H1 (cell line): Measurements from ENCODE around the gene SLC9A7. TPM values are rescaled to one million over a fixed set of nuclear protein-coding genes. Genes with fewer than 3 reads are reported as not detected.

ENCODE experiments used
- CTCF ChIA-PET: fragments of 300-600 bp; sonication (Branson Sonifier 250); formaldehyde crosslinking; loops from one replicate; lab custom pipeline; 2021; ENCODE audit not compliant: partially characterized antibody; lab: Charles Lee
- POLR2A ChIA-PET: fragments of 300-600 bp; sonication (Branson Sonifier 250); formaldehyde crosslinking; loops from one replicate; lab custom pipeline; 2021; ENCODE audit warnings: inconsistent platforms; ENCODE audit not compliant: partially characterized antibody; lab: Charles Lee
- DNase-seq, 2 experiments: peaks; one replicate each; pipeline versions ENCODE4 v3.0.0 to v3.0.0-alpha.2; 2010 to 2022; ENCODE audit warnings: low spot score in 2 of 2, low read depth in 1 of 2, mixed read lengths in 1 of 2
- FAIRE-seq: peaks from 2 replicates; lab custom pipeline; 2011; peaks lifted over from hg19 to GRCh38; lab: Jason Lieb, UNC
- H2AFZ ChIP-seq: 2 replicates; pipeline ENCODE4 v1.8.1; 2012; ENCODE audit warnings: low read length, inconsistent platforms
- H2AK5ac ChIP-seq: 2 replicates; pipeline ENCODE4 v1.6.1; 2013; ENCODE audit warnings: low read depth, low read length
- H2BK120ac ChIP-seq: replicated peaks from 2 replicates; pipeline ENCODE3; 2013; ENCODE audit warnings: low read depth, low read length, inconsistent platforms
- H2BK12ac ChIP-seq: 2 replicates; pipeline ENCODE4 v1.6.1; 2013; ENCODE audit warnings: low read depth, low read length
- H2BK15ac ChIP-seq: 2 replicates; pipeline ENCODE4 v1.6.1; 2013; ENCODE audit warnings: low read length
- H2BK20ac ChIP-seq: 2 replicates; pipeline ENCODE4 v1.6.1; 2013; ENCODE audit warnings: low read length
- H2BK5ac ChIP-seq: 2 replicates; pipeline ENCODE4 v1.6.1; 2013; ENCODE audit warnings: low read depth, low read length
- H3K14ac ChIP-seq: 2 replicates; pipeline ENCODE4 v1.6.1; 2013; ENCODE audit warnings: inconsistent platforms; ENCODE audit not compliant: insufficient read length
- H3K18ac ChIP-seq: 2 replicates; pipeline ENCODE4 v1.6.1; 2013; ENCODE audit warnings: low read length; ENCODE audit errors: extremely low read depth
- H3K23ac ChIP-seq: 2 replicates; pipeline ENCODE4 v1.6.1; 2013; ENCODE audit warnings: inconsistent platforms; ENCODE audit not compliant: insufficient read length
- H3K23me2 ChIP-seq: 2 replicates; pipeline ENCODE4 v1.6.1; 2013; ENCODE audit warnings: low read depth, low read length
- H3K27ac ChIP-seq: 2 replicates; pipeline ENCODE4 v1.6.1; 2011; ENCODE audit warnings: low read depth, low read length, inconsistent platforms
- H3K27me3 ChIP-seq, 4 experiments: replicated peaks in 1 of 4; 1 replicate in 1 of 4; 2 replicates in 3 of 4; pipeline versions ENCODE4 v1.6.1 to v1.8.1; 2011 to 2013; ENCODE audit warnings: low read length in 3 of 4, mild to moderate bottlenecking in 3 of 4, inconsistent platforms in 2 of 4, mixed read lengths in 2 of 4, moderate library complexity in 1 of 4; ENCODE audit not compliant: control insufficient read depth in 3 of 4, insufficient read depth in 3 of 4; ENCODE audit errors: extremely low read depth in 1 of 4
- H3K36me3 ChIP-seq, 4 experiments: 2 replicates each; pipeline versions ENCODE4 v1.6.1 to v1.8.1; 2011 to 2013; ENCODE audit warnings: mild to moderate bottlenecking in 4 of 4, low read length in 3 of 4, moderate library complexity in 2 of 4, control low read depth in 1 of 4, inconsistent platforms in 1 of 4; ENCODE audit not compliant: insufficient read depth in 4 of 4, control insufficient read depth in 2 of 4
- H3K4ac ChIP-seq: replicated peaks from 2 replicates; pipeline ENCODE3; 2013; ENCODE audit warnings: low read length, low read depth, mixed read lengths, inconsistent platforms; ENCODE audit not compliant: insufficient read length
- H3K4me1 ChIP-seq, 4 experiments: replicated peaks in 1 of 4; 1 replicate in 1 of 4; 2 replicates in 3 of 4; pipeline versions ENCODE4 v1.6.1 to v1.8.1; 2011 to 2013; ENCODE audit warnings: low read length in 3 of 4, inconsistent platforms in 2 of 4, mixed read lengths in 1 of 4; ENCODE audit not compliant: insufficient read depth in 4 of 4, control insufficient read depth in 3 of 4
- H3K4me2 ChIP-seq, 2 experiments: 2 replicates each; pipeline versions ENCODE4 v1.6.1 to v1.8.1; 2011 to 2013; ENCODE audit warnings: low read depth in 2 of 2, low read length in 2 of 2, control low read depth in 1 of 2, inconsistent platforms in 1 of 2, mild to moderate bottlenecking in 1 of 2; ENCODE audit not compliant: insufficient read depth in 1 of 2
- H3K4me3 ChIP-seq, 4 experiments: fragments of 200-600, 300-600 bp in 1 of 4; sonication (generic), shearing (Covaris generic), sonication (Bioruptor Twin) in 1 of 4; 2 replicates each; pipeline versions ENCODE4 v1.5.1 to v1.8.1; 2011 to 2016; ENCODE audit warnings: low read length in 4 of 4, low read depth in 3 of 4, control low read depth in 2 of 4, inconsistent platforms in 2 of 4, mild to moderate bottlenecking in 2 of 4, mixed read lengths in 1 of 4, moderate library complexity in 1 of 4; ENCODE audit not compliant: insufficient read depth in 2 of 4; ENCODE audit errors: extremely low read depth in 1 of 4
- H3K56ac ChIP-seq: replicated peaks from 2 replicates; pipeline ENCODE3; 2013; ENCODE audit warnings: low read depth, mild to moderate bottlenecking, mixed read lengths, low read length, inconsistent platforms; ENCODE audit not compliant: insufficient read length
- H3K79me1 ChIP-seq: 2 replicates; pipeline ENCODE4 v1.6.1; 2013; ENCODE audit warnings: low read depth, low read length, control low read depth
- H3K79me2 ChIP-seq, 2 experiments: 2 replicates each; pipeline versions ENCODE4 v1.6.1 to v1.8.1; 2012 to 2013; ENCODE audit warnings: low read length in 2 of 2, mild to moderate bottlenecking in 2 of 2, inconsistent platforms in 1 of 2; ENCODE audit not compliant: insufficient read depth in 2 of 2, control insufficient read depth in 1 of 2
- H3K9ac ChIP-seq, 4 experiments: replicated peaks in 1 of 4; 1 replicate in 1 of 4; 2 replicates in 3 of 4; pipeline versions ENCODE4 v1.6.1 to v1.8.1; 2011 to 2013; ENCODE audit warnings: low read depth in 3 of 4, low read length in 3 of 4, control low read depth in 2 of 4, mild to moderate bottlenecking in 2 of 4, moderate library complexity in 2 of 4, inconsistent platforms in 1 of 4; ENCODE audit errors: extremely low read depth in 1 of 4
- H3K9me3 ChIP-seq, 2 experiments: 2 replicates each; pipeline versions ENCODE4 v1.6.1 to v1.8.1; 2012 to 2013; ENCODE audit warnings: mild to moderate bottlenecking in 2 of 2, moderate library complexity in 2 of 2, control low read depth in 1 of 2, inconsistent platforms in 1 of 2, low read depth in 1 of 2, low read length in 1 of 2, mixed read lengths in 1 of 2; ENCODE audit not compliant: insufficient read depth in 2 of 2
- H4K20me1 ChIP-seq, 2 experiments: replicated peaks in 1 of 2; 2 replicates each; pipeline versions ENCODE3 to v1.8.1; 2011 to 2013; ENCODE audit warnings: inconsistent platforms in 2 of 2, low read length in 2 of 2, mild to moderate bottlenecking in 1 of 2; ENCODE audit not compliant: insufficient read depth in 2 of 2, control insufficient read depth in 1 of 2
- H4K5ac ChIP-seq: 2 replicates; pipeline ENCODE4 v1.6.1; 2013; ENCODE audit warnings: low read length, low read depth, mixed read lengths, inconsistent platforms; ENCODE audit not compliant: insufficient read length
- H4K8ac ChIP-seq: 2 replicates; pipeline ENCODE4 v1.8.0; 2013; ENCODE audit warnings: mild to moderate bottlenecking, moderate library complexity, low read length, inconsistent platforms; ENCODE audit not compliant: insufficient read depth; ENCODE audit errors: extremely low read depth
- H4K91ac ChIP-seq: replicated peaks from 2 replicates; pipeline ENCODE3; 2013; ENCODE audit warnings: low read length, mixed read lengths, inconsistent platforms; ENCODE audit not compliant: insufficient read length
- POLR2AphosphoS5 ChIP-seq: IDR thresholded peaks from 2 replicates; pipeline ENCODE4 v1.6.1; 2011; ENCODE audit warnings: low read depth, low read length
- WGBS, 2 experiments: shearing (Covaris generic) in 1 of 2; methylation state at CpG; one replicate each; pipeline versions ENCODE4 v1.1.6 to v1.1.7; 2013 to 2015; ENCODE audit warnings: low lambda C conversion rate in 2 of 2, mixed read lengths in 2 of 2, inconsistent platforms in 1 of 2, low coverage in 1 of 2, missing lambda C conversion rate in 1 of 2; ENCODE audit not compliant: insufficient replicate concordance in 2 of 2, insufficient coverage in 1 of 2, insufficient read length in 1 of 2; ENCODE audit errors: extremely low coverage in 1 of 2, missing lambda C conversion rate in 1 of 2; 5-methylcytosine and 5-hydroxymethylcytosine counted together
- polyA plus RNA-seq, 7 experiments: library from polyadenylated mRNA; depleted of rRNA in 3 of 7; stranded (reverse) in 5 of 7; unstranded in 2 of 7; fragments of >200 nt in 5 of 7; fragments of 200-250 nt in 2 of 7; gene quantifications; 1 replicate in 5 of 7; 2 replicates in 1 of 7; 4 replicates in 1 of 7; pipeline versions ENCODE4 v1.2.1 to v1.2.3, GENCODE V29; 2011 to 2013; ENCODE audit warnings: missing spikeins in 2 of 7, mixed read lengths in 2 of 7
- total RNA-seq: library from RNA; stranded (reverse); fragmentation: NEBNext Ultra II Directional; extraction: Animal tissue kit (Norgen Biotek cat#: 25700); gene quantifications from 2 replicates; pipeline ENCODE4 v1.2.1, GENCODE V29; 2021

SLC9A7 gene
- total and polyA plus RNA-seq, 2 of the 8 experiments (the other 6 are each of a cell fraction or from before 2014, with no cell fraction given) = 6.7 to 17.2 TPM

- POLR2A ChIA-PET = no interaction called here
- Histone ChIP-seq H3K14ac (no peak overlapping the region), H3K4me3 (no peak overlapping the region), H3K9ac (no peak overlapping the region), H3K4me2 (no peak overlapping the region), H3K36me3 (peaks cover 0 to 6% (median 0%) of the 10 kb centered on the region in 4 experiments; a peak in 2 of 8 replicates), H3K23me2 (no peaks in the 10 kb centered on the region), H3K23ac (no peak overlapping the region), H2AFZ (no peak overlapping the region), H3K27ac (no peak overlapping the region), H4K5ac (no peak overlapping the region), H3K79me2 (no peaks in the 10 kb centered on the region), H2BK5ac (no peak overlapping the region), H2BK15ac (no peak overlapping the region), H2BK20ac (no peak overlapping the region), H3K79me1 (no peaks in the 10 kb centered on the region), H3K4me1 (peaks cover 0 to 18% (median 12%) of the 10 kb centered on the region in 4 experiments; a peak in 5 of 7 replicates), H3K56ac (no peak overlapping the region), H4K20me1 (no peaks in the 10 kb centered on the region), H2BK12ac (no peak overlapping the region), H2AK5ac (no peak overlapping the region), H4K91ac (no peak overlapping the region), H2BK120ac (no peak overlapping the region), H3K4ac (no peak overlapping the region), H3K18ac (no peak overlapping the region), H3K9me3 (no peaks in the 10 kb centered on the region), H3K27me3 (no peaks in the 10 kb centered on the region), H4K8ac (no peak overlapping the region)
- CTCF ChIA-PET = interaction anchor here (0.6 kb wide), 1 partner anchor 159 kb away, joined by 3 read pairs; no protein-coding TSS in a partner anchor
- no peak for FAIRE-seq
- DNase-seq = no peak
- no peak for TF ChIP-seq POLR2AphosphoS5
- WGBS, 2 experiments = 92% methylated on average over 4 of the region's 4 CpGs; no CpG with 5 or more reads in 1 of the 2 experiments
Measured at GRCh38 chrX:46645614-46646013, 113.3 kb downstream of the SLC9A7 start.
